MCF 10A (cell line): ENCODE measurements around the gene POLR1G. TPM values are rescaled to one million over a fixed set of nuclear protein-coding genes. Genes with fewer than 3 reads are reported as not detected.

Source experiments
- BruUV-seq: library from RNA; stranded (reverse); fragments of 400-500 nt; replicated peaks from 2 replicates; lab custom pipeline; 2021; lab: Mats Ljungman, UMichigan
- CTCF ChIA-PET: fragments of 300-600 bp; sonication (Branson Sonifier 250); formaldehyde crosslinking; extraction: SDS; loops from one replicate; lab custom pipeline; 2021; ENCODE audit warnings: antibody characterized with exemption, inconsistent platforms; lab: Yijun Ruan, JAX
- POLR2A ChIA-PET: fragments of 300-600, 350-650 bp; sonication (Branson Sonifier 250); formaldehyde crosslinking; extraction: SDS; loops from one replicate; lab custom pipeline; 2020; ENCODE audit warnings: antibody characterized with exemption, inconsistent platforms; lab: Yijun Ruan, JAX
- DNase-seq: peaks from one replicate; pipeline ENCODE4 v3.0.0-alpha.2; 2018; ENCODE audit not compliant: unreplicated experiment
- H3K27ac Mint-ChIP-seq: one replicate; pipeline ENCODE4 v1.8.0; 2022; ENCODE audit warnings: mild to moderate bottlenecking, low read depth, mixed read lengths; ENCODE audit not compliant: unreplicated experiment
- H3K27me3 Mint-ChIP-seq: one replicate; pipeline ENCODE4 v1.8.0; 2022; ENCODE audit warnings: mixed read lengths; ENCODE audit not compliant: insufficient read depth, unreplicated experiment
- H3K36me3 Mint-ChIP-seq: one replicate; pipeline ENCODE4 v1.8.0; 2022; ENCODE audit warnings: mild to moderate bottlenecking, moderate library complexity, mixed read lengths; ENCODE audit not compliant: insufficient read depth, unreplicated experiment
- H3K4me1 Mint-ChIP-seq: one replicate; pipeline ENCODE4 v1.8.0; 2022; ENCODE audit warnings: mixed read lengths; ENCODE audit not compliant: insufficient read depth, unreplicated experiment
- H3K4me3 Mint-ChIP-seq: one replicate; pipeline ENCODE4 v1.8.0; 2022; ENCODE audit warnings: mild to moderate bottlenecking, moderate library complexity, mixed read lengths; ENCODE audit not compliant: unreplicated experiment
- H3K9me3 Mint-ChIP-seq: one replicate; pipeline ENCODE4 v1.8.0; 2022; ENCODE audit warnings: mixed read lengths; ENCODE audit not compliant: unreplicated experiment
- CTCF ChIP-seq: fragments of 200-600 bp; IDR thresholded peaks from one replicate; pipeline ENCODE4 v1.8.0; 2022; ENCODE audit warnings: antibody characterized with exemption, mild to moderate bottlenecking; ENCODE audit not compliant: unreplicated experiment
- intact Hi-C: fragments of 100-400 bp; cut with micrococcal nuclease; formaldehyde crosslinking; loops from 2 replicates; pipeline ENCODE4 v1.14.1; 2022
- total RNA-seq: library from RNA; stranded (reverse); gene quantifications from 2 replicates; pipeline ENCODE4 v1.2.3, GENCODE V29; 2022

The POLR1G gene
- total RNA-seq, 1 experiment from 2014 or later, result 17.6 TPM

- CTCF ChIA-PET, result no interaction called here
- DNase-seq, result no peak
- no peak for TF ChIP-seq CTCF
- Mint-ChIP-seq H3K27ac (no peak overlapping the region), H3K4me3 (no peak overlapping the region), H3K27me3 (no peaks in the 10 kb centered on the region), H3K4me1 (no peaks in the 10 kb centered on the region), H3K9me3 (no peaks in the 10 kb centered on the region), H3K36me3 (peaks cover 68% of the 10 kb centered on the region)
- intact Hi-C loops, result no loop called here
- BruUV-seq, result TSS peak; percentile 15
- POLR2A ChIA-PET, result no interaction called here
Observed at GRCh38 chr19:45395821-45396617, 10.4 kb upstream of the POLR1G start.

- TF ChIP-seq CTCF, result no peak
- peak; percentile 86 for DNase-seq
- Mint-ChIP-seq H3K4me3 (no peak overlapping the region), H3K9me3 (no peaks in the 10 kb centered on the region), H3K27ac (no peak overlapping the region), H3K36me3 (peaks cover 46% of the 10 kb centered on the region), H3K27me3 (no peaks in the 10 kb centered on the region), H3K4me1 (peaks cover 14% of the 10 kb centered on the region)
- CTCF ChIA-PET, result interaction anchor here (0.7 to 2.9 kb wide), 5 partner anchors 12 to 85 kb away, joined by 3 to 12 read pairs (median 6); no protein-coding TSS in a partner anchor
- POLR2A ChIA-PET, result interaction anchor here (0.7 to 6.6 kb wide), 7 partner anchors 9 to 242 kb away, joined by 3 to 82 read pairs (median 3); partner anchors contain the start of genes ERCC1 and FOSB
- intact Hi-C loops, result no loop called here
- no TSS peak for BruUV-seq
Observed at GRCh38 chr19:45400192-45400591, 6.3 kb upstream of the POLR1G start.

GRCh38 chr19:45401815-45402214 is 4.6 kb upstream of the POLR1G start:
- BruUV-seq, result no TSS peak
- H3K27ac Mint-ChIP-seq, result peak overlapping the region; percentile 96

More at GRCh38 chr19:45401815-45402214, 4.6 kb upstream of the POLR1G start:
- Mint-ChIP-seq H3K4me1 (peaks cover 14% of the 10 kb centered on the region), H3K4me3 (peak overlapping the region; percentile 96), H3K36me3 (peaks cover 35% of the 10 kb centered on the region), H3K27me3 (no peaks in the 10 kb centered on the region), H3K9me3 (no peaks in the 10 kb centered on the region)
- intact Hi-C loops, result loop anchor here (1.0 kb wide), 1 partner anchor 76 kb away; no protein-coding TSS in a partner anchor
- no peak for TF ChIP-seq CTCF
- POLR2A ChIA-PET, result interaction anchor here (0.6 to 6.6 kb wide), 13 partner anchors 10 to 94 kb away, joined by 3 to 82 read pairs (median 10); partner anchors contain the start of genes ERCC1 and FOSB
- CTCF ChIA-PET, result interaction anchor here (0.6 to 2.9 kb wide), 12 partner anchors 16 to 1764 kb away, joined by 3 to 12 read pairs (median 4); no protein-coding TSS in a partner anchor
- no peak for DNase-seq
